Type B pancreatic cell (in vitro differentiated cells): Measurements from ENCODE around the gene TUBA8. TPM values are rescaled to one million over a fixed set of nuclear protein-coding genes. Genes with fewer than 3 reads are reported as not detected.

ENCODE experiments used
- DNase-seq: peaks from one replicate; pipeline ENCODE4 v3.0.0; 2021; ENCODE audit warnings: mixed read lengths; ENCODE audit not compliant: unreplicated experiment; ENCODE audit errors: extremely low spot score
- H3K27ac Mint-ChIP-seq: 2 replicates; pipeline ENCODE4 v1.8.0; 2021; ENCODE audit warnings: mild to moderate bottlenecking, mixed read lengths
- H3K27me3 Mint-ChIP-seq: 2 replicates; pipeline ENCODE4 v1.8.0; 2021; ENCODE audit warnings: mixed read lengths
- H3K36me3 Mint-ChIP-seq: 2 replicates; pipeline ENCODE4 v1.8.0; 2021; ENCODE audit warnings: mixed read lengths
- H3K4me1 Mint-ChIP-seq: one replicate; pipeline ENCODE4 v1.8.0; 2021; ENCODE audit warnings: mixed read lengths; ENCODE audit not compliant: unreplicated experiment
- H3K4me3 Mint-ChIP-seq: 2 replicates; pipeline ENCODE4 v1.8.0; 2021; ENCODE audit warnings: mild to moderate bottlenecking, mixed read lengths
- H3K9me3 Mint-ChIP-seq: 2 replicates; pipeline ENCODE4 v1.8.0; 2021; ENCODE audit warnings: mixed read lengths
- CTCF ChIP-seq: fragments of 200-600 bp; sonication (generic); conservative IDR thresholded peaks from 2 replicates; pipeline ENCODE4 v1.5.0; 2021; ENCODE audit warnings: antibody characterized with exemption, mild to moderate bottlenecking
- total RNA-seq: library from RNA; stranded (reverse); gene quantifications from 2 replicates; pipeline ENCODE4 v1.2.1, GENCODE V29; 2021; ENCODE audit warnings: low replicate concordance

The TUBA8 gene
- total RNA-seq, 1 donor from 2014 or later = 1.7 TPM

- Mint-ChIP-seq H3K4me1 (no peaks in the 10 kb centered on the region), H3K27ac (no peak overlapping the region)
Measured at GRCh38 chr22:18093661-18094060, 16.9 kb upstream of the TUBA8 start.

GRCh38 chr22:18095101-18095805 lies 15.4 kb upstream of the TUBA8 start:
- Mint-ChIP-seq H3K4me3 (no peak overlapping the region), H3K36me3 (peaks cover 12% of the 10 kb centered on the region), H3K27ac (no peak overlapping the region), H3K9me3 (no peaks in the 10 kb centered on the region), H3K27me3 (no peaks in the 10 kb centered on the region), H3K4me1 (no peaks in the 10 kb centered on the region)
- DNase-seq = no peak
- TF ChIP-seq CTCF = no peak

More at GRCh38 chr22:18093661-18094060, 16.9 kb upstream of the TUBA8 start:
- H3K36me3 Mint-ChIP-seq = peaks cover 12% of the 10 kb centered on the region
- no peaks in the 10 kb centered on the region for H3K9me3 Mint-ChIP-seq
- H3K4me3 Mint-ChIP-seq = no peak overlapping the region
- H3K27me3 Mint-ChIP-seq = no peaks in the 10 kb centered on the region
- DNase-seq = no peak
- no peak for TF ChIP-seq CTCF

- no peaks in the 10 kb centered on the region for H3K27me3 Mint-ChIP-seq
- peaks cover 7% of the 10 kb centered on the region for H3K36me3 Mint-ChIP-seq
- no peak for DNase-seq
- H3K4me3 Mint-ChIP-seq = no peak overlapping the region
- no peaks in the 10 kb centered on the region for H3K9me3 Mint-ChIP-seq
- H3K27ac Mint-ChIP-seq = no peak overlapping the region
- H3K4me1 Mint-ChIP-seq = no peaks in the 10 kb centered on the region
- no peak for TF ChIP-seq CTCF
Measured at GRCh38 chr22:18096823-18097222, 13.8 kb upstream of the TUBA8 start.

- Mint-ChIP-seq H3K4me3 (no peak overlapping the region), H3K4me1 (no peaks in the 10 kb centered on the region), H3K27me3 (no peaks in the 10 kb centered on the region), H3K9me3 (no peaks in the 10 kb centered on the region), H3K36me3 (peaks cover 11% of the 10 kb centered on the region), H3K27ac (no peak overlapping the region)
- TF ChIP-seq CTCF = no peak
- DNase-seq = no peak
Measured at GRCh38 chr22:18100781-18101180, 9.8 kb upstream of the TUBA8 start.

GRCh38 chr22:18101536-18101935 lies 9.1 kb upstream of the TUBA8 start:
- no peaks in the 10 kb centered on the region for H3K4me1 Mint-ChIP-seq
- H3K27me3 Mint-ChIP-seq = no peaks in the 10 kb centered on the region
- H3K36me3 Mint-ChIP-seq = peaks cover 11% of the 10 kb centered on the region
- no peaks in the 10 kb centered on the region for H3K9me3 Mint-ChIP-seq
- H3K27ac Mint-ChIP-seq = no peak overlapping the region
- no peak overlapping the region for H3K4me3 Mint-ChIP-seq
- TF ChIP-seq CTCF = no peak
- DNase-seq = no peak
